Epithelial cell of esophagus (primary cell): ENCODE data around the gene TMEM234.
"Not testable (repeated sequence)": the region's sequence is repeated elsewhere in the genome, so short reads cannot be mapped to it uniquely, and the experiment has no call there.

Source experiments
- DNase-seq: peaks from one replicate; pipeline ENCODE4 v3.0.0; 2010; ENCODE audit warnings: low read depth
- H3K4me3 ChIP-seq: 2 replicates; pipeline ENCODE4 v1.5.1; 2011; ENCODE audit warnings: mild to moderate bottlenecking, low read length, control low read depth
- CTCF ChIP-seq: IDR thresholded peaks from 2 replicates; pipeline ENCODE4 v1.5.1; 2011; ENCODE audit warnings: low read depth, mild to moderate bottlenecking, low read length, control low read depth, inconsistent platforms; ENCODE audit not compliant: insufficient read depth; ENCODE audit errors: missing control alignments

The TMEM234 gene

GRCh38 chr1:32221980-32222755, at the start of gene TMEM234, which contains the start of gene EIF3I:
TMEM234 (minus strand) TSS chr1:32222353; CDS start chr1:32222322, 31 bp downstream.
EIF3I (plus strand) TSS chr1:32222407; CDS start chr1:32222442, 35 bp downstream.
- peak; percentile 93 for DNase-seq
- no peak for TF ChIP-seq CTCF
- H3K4me3 ChIP-seq = peak within 1 kb of the TSS; percentile 98

- H3K4me3 ChIP-seq = no peak overlapping the region
- no peak for DNase-seq
- no peak for TF ChIP-seq CTCF
Observed at GRCh38 chr1:32269744-32270143, 47.6 kb upstream of the TMEM234 start.

- H3K4me3 ChIP-seq = no peak overlapping the region
- no peak for TF ChIP-seq CTCF
- DNase-seq = no peak
Observed at GRCh38 chr1:32266921-32267591, 44.9 kb upstream of the TMEM234 start.

GRCh38 chr1:32265846-32266245, 43.7 kb upstream of the TMEM234 start:
- no peak overlapping the region for H3K4me3 ChIP-seq
- no peak for DNase-seq
- no peak for TF ChIP-seq CTCF

GRCh38 chr1:32263744-32264143, 41.6 kb upstream of the TMEM234 start:
- H3K4me3 ChIP-seq = no peak overlapping the region
- no peak for TF ChIP-seq CTCF
- no peak for DNase-seq

GRCh38 chr1:32263236-32263593, 41.1 kb upstream of the TMEM234 start:
- H3K4me3 ChIP-seq, DNase-seq: not testable (repeated sequence)

GRCh38 chr1:32257227-32257508, 35.0 kb upstream of the TMEM234 start:
- no peak for TF ChIP-seq CTCF
- no peak overlapping the region for H3K4me3 ChIP-seq
- no peak for DNase-seq
